Measurements from ENCODE around the gene MED27.

DNA sequence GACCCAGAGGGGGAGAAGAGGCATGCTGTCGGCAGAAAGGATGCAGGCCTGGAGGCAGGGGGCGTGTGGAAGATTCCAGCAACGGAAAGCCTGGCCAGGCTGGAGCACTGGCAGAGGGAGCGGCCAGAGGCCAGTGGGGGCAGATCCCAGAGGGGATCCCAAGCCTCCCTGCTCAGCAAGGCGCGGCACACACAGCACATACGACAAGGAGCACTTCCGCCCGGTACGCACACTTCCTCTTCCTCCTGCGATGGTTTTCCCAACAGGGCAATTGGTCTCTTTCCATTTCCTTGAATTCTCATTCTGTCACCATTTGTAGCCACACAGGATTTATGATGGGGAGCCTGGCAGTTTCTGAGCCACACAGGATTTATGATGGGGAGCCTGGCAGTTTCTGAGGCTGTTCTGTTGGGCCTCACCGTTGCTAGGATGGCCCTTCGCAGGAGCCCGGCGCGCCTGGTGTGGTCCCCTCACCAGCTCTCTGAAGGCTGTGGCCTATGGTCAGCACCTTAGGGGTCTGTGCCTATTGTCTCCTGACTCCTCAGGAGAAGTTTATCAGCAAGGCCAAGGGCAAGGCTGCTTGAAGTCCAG lies 216.3 kb downstream of the MED27 start:
- TF ChIP-seq, protein P1, sequence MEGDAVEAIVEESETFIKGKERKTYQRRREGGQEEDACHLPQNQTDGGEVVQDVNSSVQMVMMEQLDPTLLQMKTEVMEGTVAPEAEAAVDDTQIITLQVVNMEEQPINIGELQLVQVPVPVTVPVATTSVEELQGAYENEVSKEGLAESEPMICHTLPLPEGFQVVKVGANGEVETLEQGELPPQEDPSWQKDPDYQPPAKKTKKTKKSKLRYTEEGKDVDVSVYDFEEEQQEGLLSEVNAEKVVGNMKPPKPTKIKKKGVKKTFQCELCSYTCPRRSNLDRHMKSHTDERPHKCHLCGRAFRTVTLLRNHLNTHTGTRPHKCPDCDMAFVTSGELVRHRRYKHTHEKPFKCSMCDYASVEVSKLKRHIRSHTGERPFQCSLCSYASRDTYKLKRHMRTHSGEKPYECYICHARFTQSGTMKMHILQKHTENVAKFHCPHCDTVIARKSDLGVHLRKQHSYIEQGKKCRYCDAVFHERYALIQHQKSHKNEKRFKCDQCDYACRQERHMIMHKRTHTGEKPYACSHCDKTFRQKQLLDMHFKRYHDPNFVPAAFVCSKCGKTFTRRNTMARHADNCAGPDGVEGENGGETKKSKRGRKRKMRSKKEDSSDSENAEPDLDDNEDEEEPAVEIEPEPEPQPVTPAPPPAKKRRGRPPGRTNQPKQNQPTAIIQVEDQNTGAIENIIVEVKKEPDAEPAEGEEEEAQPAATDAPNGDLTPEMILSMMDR (IDR thresholded peaks at IDR 0.05), result no peak
- TF ChIP-seq EP300 (IDR thresholded peaks at IDR 0.05) (no peak), POLR2A (IDR thresholded peaks at IDR 0.05) (no peak)
